ENCODE data around the gene EXOC3L4.

The EXOC3L4 gene

DNA sequence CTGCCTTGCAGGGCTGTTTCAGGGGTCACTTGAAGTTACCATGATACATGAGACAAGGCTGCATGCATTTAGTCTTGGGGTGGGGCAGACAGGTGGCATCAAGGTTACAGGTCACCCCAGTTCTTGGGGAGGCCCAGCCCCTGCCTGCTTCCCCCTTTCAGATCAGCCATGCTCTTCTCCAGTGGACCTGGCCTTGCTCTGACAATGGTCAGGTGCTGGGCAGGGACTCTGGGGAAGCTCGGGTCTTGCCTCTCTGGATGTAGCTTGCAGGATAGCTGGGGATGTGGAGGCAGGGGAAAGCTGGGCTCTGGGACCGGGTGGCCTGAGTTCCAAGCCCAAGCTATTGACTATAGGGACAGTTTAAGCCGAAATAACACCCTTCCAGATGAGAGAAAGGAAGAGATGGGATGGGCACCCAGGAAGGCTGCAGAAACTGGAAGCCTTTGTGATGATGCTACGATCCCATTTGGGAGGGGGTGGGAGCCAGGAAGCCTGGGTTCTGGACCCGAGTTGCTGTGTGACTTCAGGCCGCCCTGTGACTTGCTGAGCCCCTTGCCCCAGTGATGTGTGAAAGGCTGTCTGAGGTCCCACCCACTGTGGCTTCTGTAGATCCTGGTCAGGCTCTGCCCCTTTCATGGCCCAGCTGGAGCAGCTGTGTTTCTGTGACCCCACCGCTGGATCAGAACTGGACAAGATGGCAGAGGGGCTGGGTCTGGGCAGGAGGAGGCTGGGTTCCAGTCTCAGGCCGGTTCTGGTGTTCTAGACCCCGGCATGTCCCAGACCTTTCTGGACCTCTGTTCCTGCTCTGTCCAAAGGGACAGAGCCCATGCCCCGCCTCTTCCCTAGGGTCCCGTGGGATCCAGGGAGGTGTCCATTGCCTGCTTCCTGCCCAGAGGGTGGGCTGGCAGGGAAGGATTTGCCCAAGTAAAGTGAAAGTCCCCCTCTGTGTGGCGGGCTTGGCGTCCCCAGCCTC is 30.9 kb downstream of the EXOC3L4 start:
- H3K4me3 ChIP-seq (ENCODE audit: low read depth, low read length), result no peak overlapping the region
- TF ChIP-seq, protein P1, sequence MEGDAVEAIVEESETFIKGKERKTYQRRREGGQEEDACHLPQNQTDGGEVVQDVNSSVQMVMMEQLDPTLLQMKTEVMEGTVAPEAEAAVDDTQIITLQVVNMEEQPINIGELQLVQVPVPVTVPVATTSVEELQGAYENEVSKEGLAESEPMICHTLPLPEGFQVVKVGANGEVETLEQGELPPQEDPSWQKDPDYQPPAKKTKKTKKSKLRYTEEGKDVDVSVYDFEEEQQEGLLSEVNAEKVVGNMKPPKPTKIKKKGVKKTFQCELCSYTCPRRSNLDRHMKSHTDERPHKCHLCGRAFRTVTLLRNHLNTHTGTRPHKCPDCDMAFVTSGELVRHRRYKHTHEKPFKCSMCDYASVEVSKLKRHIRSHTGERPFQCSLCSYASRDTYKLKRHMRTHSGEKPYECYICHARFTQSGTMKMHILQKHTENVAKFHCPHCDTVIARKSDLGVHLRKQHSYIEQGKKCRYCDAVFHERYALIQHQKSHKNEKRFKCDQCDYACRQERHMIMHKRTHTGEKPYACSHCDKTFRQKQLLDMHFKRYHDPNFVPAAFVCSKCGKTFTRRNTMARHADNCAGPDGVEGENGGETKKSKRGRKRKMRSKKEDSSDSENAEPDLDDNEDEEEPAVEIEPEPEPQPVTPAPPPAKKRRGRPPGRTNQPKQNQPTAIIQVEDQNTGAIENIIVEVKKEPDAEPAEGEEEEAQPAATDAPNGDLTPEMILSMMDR (IDR thresholded peaks at IDR 0.05; ENCODE audit: control insufficient read depth, extremely low read depth, insufficient read depth), result no peak
- no peak for DNase-seq (ENCODE audit: low read depth)

DNA sequence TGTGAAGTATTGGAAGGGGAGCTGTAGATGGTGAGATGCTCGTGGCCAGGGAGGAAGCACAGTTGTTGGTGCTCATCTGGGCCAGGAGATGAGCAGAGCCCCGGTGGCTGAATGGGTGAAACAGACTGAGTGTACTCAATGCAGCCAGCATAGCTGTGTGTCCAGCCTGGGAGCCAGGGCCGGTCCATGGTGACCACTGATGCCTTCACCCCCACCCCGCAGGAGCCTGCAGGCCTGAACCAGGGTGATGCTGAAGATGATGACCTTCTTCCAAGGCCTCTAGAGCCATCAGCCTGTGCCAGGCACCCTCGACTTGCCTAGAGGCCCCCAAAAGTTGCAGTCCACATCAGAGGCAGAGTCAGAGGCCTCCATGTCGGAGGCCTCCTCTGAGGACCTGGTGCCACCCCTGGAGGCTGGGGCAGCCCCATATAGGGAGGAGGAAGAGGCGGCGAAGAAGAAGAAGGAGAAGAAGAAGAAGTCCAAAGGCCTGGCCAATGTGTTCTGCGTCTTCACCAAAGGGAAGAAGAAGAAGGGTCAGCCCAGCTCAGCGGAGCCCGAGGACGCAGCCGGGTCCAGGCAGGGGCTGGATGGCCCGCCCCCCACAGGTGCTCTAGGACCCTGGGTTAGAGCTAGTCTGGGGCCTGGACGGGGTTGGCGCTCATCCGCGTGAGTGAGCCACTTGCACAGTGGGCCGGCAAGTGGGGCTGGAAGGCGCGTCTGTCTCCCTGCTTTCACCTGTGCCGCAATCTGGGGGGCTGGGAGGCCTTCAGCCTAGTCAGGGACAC is 31.8 kb downstream of the EXOC3L4 start:
- TF ChIP-seq, protein P1 (IDR thresholded peaks at IDR 0.05; ENCODE audit: control insufficient read depth, extremely low read depth, insufficient read depth), result no peak
- peak overlapping the region; percentile 35 for H3K4me3 ChIP-seq (ENCODE audit: low read depth, low read length)
- no peak for DNase-seq (ENCODE audit: low read depth)

- TF ChIP-seq, protein P1 (IDR thresholded peaks at IDR 0.05; ENCODE audit: control insufficient read depth, extremely low read depth, insufficient read depth), result peak; percentile 63
- H3K4me3 ChIP-seq (ENCODE audit: low read depth, low read length), result peak overlapping the region; percentile 35
- DNase-seq (ENCODE audit: low read depth), result peak; percentile 59
Observed at GRCh38 chr14:103126873-103127304, 32.4 kb downstream of the EXOC3L4 start.

DNA sequence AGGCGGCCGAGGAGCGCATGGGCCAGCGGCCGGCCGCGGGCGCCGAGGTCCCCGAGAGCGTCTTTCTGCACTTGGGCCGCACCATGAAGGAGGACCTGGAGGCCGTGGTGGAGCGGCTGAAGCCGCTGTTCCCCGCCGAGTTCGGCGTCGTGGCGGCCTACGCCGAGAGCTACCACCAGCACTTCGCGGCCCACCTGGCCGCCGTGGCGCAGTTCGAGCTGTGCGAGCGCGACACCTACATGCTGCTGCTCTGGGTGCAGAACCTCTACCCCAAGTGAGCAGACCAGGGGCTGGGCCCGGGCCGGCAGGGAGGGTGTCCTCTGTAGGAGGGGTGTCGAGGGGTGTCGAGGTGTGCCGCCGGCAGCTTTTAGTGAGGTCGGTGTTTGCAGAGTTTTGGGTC is 32.8 kb downstream of the EXOC3L4 start:
- H3K4me3 ChIP-seq (ENCODE audit: low read depth, low read length), result no peak overlapping the region
- DNase-seq (ENCODE audit: low read depth), result no peak
- TF ChIP-seq, protein P1 (IDR thresholded peaks at IDR 0.05; ENCODE audit: control insufficient read depth, extremely low read depth, insufficient read depth), result no peak

DNA sequence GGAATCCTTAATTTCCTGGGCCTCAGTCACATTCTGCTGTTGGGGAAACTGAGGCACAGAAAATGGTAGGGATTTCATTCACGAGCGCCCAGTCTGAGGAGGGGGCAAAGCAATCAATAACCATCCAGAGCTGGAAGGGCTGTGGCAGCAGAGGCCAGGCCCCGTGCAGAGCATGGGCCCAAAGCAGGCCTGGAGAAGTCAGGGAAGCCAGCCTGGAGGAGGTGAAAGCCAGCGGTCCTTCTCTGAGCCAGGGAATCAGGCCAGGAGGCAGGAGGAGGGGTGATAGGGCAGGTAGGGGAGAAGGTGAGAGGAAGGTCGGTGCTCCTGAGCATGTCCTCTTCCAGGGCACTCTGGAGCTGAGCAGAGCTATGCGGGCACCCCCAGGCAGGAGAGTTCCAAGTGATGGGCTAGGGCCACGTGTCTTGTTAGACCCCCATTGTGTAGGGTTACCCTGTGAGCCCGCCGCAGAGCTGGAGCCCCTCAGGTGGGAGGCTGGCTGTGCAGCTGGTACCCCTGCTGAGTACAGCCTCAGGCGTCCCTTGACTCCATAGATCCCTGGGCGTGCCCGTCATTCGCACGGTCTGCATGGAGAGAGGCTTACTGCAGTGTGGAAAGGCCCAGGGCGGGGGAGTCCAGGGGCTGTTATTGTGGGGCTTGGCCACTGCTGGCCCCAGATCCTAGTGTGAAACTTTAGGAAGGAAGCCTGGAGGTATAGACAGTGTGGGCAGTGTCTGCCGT is 33.5 kb downstream of the EXOC3L4 start:
- no peak for DNase-seq (ENCODE audit: low read depth)

More for the DNA sequence above, 33.5 kb downstream of the EXOC3L4 start:
- TF ChIP-seq, protein P1 (IDR thresholded peaks at IDR 0.05; ENCODE audit: control insufficient read depth, extremely low read depth, insufficient read depth), result no peak
- H3K4me3 ChIP-seq (ENCODE audit: low read depth, low read length), result no peak overlapping the region
